NCI-H526 treated with DMSO at 0.1 percent for 48 hours (cell line): ENCODE measurements around the gene MAD1L1.
A peak's percentile ranks its signal among the peaks of the same experiment; 100 is the strongest.

Experiments used
- DNase-seq: peaks from one replicate; lab custom pipeline; 2025; lab: John Stamatoyannopoulos, UW

The MAD1L1 gene

DNA sequence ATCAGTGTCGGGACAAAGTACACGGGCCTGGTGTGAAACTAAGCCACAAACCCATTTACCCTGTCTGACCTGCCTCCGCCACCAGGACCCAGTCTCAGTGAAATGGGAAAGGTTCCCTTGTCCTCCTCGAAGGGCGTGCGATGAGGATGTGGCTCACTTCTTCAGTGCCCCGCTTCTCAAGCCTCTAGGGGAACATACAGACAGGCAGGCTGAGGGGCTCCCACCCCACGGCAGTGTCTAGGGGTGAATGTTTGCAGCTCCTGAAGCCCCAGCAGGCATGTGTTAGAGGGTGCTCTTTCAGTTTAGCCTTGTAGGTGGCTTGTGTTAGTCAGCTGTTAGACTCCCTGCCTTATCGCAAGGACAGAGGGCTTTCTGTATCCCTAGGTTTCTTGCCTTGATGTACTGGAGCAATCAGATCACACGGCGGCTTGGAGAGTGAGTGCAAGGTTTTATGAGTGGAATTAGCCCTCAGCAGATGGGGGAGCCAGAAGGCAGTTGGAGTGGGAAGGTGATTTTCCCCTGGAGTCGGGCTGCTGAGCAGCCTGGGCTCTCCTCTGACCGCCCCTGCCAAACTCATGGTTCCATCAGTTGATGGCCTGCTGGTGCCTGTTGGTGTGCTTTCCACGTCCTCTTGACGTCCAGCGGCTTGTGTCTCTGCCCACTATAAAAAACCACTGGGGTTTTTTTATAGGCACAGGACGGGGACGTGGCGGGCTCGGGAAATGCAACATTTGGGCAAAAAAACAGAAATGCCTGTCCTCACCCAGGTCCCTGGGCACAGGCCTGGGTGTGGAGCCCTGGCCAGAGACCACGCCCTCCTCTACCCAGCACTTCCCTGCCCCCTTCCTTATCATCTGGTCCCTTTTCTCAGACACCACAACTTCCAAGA, 10.0 kb upstream of the MAD1L1 start:
- no peak for DNase-seq

DNA sequence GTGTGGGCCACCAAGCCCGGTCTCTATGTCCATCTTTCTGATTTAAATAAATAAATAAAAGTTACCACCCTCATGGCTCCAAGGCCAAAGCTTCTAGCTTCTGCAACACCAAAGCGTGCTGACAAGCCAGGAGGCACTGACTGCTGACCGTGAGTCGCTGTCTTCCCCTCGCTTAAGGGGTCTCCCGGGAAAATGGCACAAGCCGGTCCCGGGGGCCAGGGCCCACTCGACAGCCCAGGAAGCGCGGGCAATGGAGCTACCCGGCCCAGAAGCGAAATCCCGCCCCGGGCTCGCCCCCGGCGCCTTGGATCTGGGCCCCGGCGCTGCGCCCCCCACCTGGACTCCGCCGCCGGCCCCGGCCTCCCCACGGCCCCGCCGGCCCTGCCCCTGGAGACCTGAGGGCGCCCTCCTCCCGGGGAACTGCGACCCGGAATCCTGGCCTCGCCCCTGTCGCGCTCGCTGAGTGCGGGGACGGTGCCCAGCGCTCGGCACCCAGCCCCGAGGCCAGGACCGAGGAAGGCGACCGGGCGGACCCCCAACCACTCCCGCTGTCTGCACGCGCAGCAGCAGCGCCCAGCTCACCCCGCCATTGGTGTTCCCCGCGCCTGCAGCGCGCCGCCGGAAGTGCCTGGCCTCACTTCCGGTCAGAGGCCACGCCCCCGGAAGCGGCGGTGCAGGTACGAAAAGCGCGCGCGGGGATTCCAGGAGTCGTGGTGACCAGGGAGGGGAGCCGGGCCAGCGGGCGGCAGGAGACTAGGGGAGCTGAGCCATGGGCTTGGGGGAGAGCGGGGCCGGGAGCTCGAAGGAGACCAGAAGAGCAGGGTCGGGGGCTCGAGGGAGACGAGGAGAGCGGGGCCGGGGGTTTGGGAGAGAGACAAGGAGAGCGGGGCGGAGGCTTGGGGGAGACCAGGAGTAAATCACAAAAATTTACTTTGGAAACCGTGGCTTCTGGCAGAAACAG, 9.1 kb upstream of the MAD1L1 start, which contains the start of the genes MRM2 and NUDT1:
MRM2 (minus strand) TSS at position 626 of the 961 bp plus-strand sequence; CDS start at position 590, 36 bp downstream.
NUDT1 (plus strand) TSS at position 647 of the 961 bp plus-strand sequence. CDS start 2,349 bp downstream, outside the sequence.
- peak; percentile 55 for DNase-seq

- DNase-seq: no peak
Observed at GRCh38 chr7:2239242-2239641, 6.5 kb upstream of the MAD1L1 start.

GRCh38 chr7:2237109-2237602, 4.4 kb upstream of the MAD1L1 start:
- DNase-seq: no peak

DNA sequence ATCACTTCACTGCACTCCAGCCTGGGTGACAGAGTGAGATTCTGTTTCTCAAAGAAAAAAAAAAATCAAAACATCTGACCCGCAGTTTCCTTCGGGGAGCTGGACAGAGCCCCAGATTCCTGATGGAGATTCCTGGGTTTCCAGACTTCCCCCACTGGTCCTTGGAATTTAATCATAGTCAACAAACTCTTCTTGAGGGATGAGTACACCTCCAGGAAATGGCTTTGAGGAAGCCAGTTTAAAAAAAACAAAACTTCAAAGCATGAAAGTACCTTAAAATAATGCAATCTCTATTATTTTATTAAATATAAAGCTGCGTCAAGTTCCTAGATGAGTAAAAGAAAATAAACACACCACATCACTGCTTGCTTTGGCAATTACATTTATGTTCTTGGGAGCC, 1.2 kb upstream of the MAD1L1 start:
- no peak for DNase-seq

GRCh38 chr7:2231992-2232765, 566 bp downstream of the MAD1L1 start:
- no peak for DNase-seq

DNA sequence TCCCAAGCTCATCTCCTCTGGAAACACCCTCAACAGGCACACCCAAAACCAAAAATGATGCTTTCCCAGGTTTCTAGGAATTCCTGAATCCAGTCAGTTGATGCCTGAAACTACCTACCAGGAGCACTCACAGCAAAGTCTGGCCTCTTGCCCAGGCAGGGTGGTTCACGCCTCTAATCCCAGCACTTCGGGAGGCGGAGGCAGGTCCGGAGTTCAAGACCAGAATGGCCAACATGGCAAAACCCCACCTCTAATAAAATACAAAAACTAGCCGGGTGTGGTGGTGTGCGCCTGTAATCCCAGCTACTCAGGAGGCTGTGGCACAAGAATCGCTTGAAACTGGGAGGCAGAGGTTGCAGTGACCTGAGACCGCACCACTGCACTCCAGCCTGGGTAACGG, 1.9 kb downstream of the MAD1L1 start:
- no peak for DNase-seq

- no peak for DNase-seq
Observed at GRCh38 chr7:2230226-2230625, 2.5 kb downstream of the MAD1L1 start.

DNA sequence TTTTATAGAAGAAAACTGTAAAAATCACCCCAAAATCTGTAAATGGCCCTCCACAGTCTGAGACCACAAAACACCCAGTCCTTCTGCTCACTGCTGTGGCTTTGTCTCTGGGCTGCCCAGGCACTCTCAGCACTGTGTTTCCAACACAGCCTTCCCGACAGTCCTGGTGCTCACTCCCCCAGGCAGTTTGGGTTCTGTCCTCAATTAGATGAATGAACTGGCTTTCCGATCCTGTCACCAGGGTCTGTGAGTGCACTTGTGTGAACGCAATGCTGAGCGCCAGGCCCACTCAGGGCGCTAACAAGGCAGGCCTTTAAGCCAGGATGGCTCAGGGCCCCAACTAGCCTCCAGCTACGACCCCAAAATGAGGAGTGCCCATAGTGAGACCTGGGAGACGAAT, 3.3 kb downstream of the MAD1L1 start:
- DNase-seq: no peak

GRCh38 chr7:2228921-2229320, 3.8 kb downstream of the MAD1L1 start:
- DNase-seq: no peak

- DNase-seq: no peak
Observed at GRCh38 chr7:2227699-2228098, 5.0 kb downstream of the MAD1L1 start.

DNA sequence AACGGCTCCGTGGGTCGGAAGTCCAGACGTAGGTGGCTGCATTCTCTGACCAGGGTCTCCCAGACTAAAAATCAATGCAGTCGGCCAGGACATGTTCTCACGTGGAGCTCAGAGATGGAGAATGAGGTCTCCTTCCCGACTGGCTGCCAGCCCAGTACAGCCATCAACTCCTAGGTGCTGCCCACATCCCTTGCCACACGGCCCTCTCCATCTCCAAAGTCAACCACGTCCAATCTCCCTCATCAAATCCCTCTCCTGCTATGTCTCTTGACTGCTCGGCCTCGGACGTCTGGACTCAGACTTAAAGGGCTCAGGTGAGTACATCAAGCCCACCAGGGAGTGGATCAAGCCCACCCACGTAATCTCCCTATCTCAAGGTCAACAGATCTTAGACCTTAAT, 6.9 kb downstream of the MAD1L1 start:
- DNase-seq: no peak

GRCh38 chr7:2225336-2225735, 7.4 kb downstream of the MAD1L1 start:
- no peak for DNase-seq

DNA sequence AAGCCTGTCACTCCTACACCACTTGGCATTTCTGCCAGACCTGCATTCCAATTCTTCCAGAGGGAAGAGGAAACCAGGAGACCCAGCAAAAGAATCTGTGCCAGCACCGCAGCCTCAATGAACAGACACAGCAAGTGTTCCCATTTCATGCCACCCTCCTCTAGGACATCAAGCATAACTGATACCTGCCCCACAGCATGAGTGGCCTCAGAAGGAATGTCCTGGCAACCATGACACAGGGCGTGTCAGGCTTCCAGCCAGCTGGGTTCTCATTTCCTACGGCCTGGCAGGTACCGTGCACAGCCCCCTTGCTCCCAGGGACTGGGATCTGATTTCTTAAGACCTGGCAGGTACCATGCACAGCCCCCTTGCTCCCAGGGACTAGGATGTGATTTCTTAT, 7.8 kb downstream of the MAD1L1 start:
- DNase-seq: no peak

- no peak for DNase-seq
Observed at GRCh38 chr7:2224491-2224928, 8.2 kb downstream of the MAD1L1 start.

- no peak for DNase-seq
Observed at GRCh38 chr7:2223321-2223720, 9.4 kb downstream of the MAD1L1 start.

DNA sequence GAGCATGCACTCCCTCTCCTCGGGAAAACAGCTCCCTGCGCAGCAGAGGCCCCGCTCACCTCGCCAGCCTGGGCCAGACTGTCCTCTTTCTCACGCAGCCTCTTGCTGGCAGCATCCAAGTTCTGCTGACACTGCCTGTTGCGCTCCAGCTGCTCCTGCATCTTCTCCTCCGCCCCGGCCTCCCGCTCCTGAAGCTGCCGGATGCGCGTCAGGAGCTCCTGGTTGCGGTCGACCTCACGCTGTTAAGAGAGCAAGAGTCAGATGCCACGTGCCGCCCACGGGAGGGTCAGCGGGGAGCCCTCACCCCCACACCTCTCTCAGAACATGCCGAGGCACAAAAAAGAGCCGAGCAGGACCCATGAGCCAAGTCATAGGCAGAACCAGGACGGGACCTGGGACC, 10.2 kb downstream of the MAD1L1 start:
- no peak for DNase-seq

DNA sequence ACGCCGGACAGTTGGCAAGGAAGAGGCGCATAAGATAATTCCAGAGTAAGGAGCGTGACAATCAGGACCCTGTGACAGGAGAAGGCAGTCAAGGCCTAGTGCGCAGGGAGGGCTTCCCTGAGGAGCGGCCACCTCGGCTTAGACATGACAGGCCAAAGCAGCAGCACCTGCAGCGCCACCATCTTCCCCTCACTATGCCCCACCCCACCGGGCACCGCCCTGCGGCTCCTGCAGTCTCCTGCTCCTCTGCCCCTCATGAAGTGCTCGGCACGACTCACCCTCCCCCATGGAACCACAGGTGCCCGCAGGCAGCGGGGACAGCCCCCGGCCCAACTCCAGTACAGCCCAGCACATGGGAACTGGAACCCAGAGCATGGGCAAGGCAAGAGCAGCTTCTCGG, 11.8 kb downstream of the MAD1L1 start:
- no peak for DNase-seq

DNA sequence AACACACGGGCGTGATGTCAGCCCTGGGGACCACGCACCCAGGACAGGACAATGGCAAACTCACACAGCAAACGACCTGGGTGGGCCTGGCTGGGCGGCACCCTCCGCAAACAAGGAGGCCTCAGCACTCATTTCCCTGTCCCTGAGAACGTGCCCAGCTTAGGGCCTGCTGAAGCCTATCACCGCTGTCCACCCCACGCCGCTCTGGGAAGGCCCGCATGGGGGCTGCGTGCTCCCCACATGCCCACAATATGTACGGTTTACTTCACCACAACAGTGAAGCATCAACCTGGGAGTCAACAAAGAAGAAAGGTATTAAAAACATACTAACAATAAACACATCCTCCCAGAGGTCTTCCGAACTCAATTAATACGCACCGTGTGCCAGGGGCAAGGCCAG, 12.2 kb downstream of the MAD1L1 start:
- no peak for DNase-seq

DNA sequence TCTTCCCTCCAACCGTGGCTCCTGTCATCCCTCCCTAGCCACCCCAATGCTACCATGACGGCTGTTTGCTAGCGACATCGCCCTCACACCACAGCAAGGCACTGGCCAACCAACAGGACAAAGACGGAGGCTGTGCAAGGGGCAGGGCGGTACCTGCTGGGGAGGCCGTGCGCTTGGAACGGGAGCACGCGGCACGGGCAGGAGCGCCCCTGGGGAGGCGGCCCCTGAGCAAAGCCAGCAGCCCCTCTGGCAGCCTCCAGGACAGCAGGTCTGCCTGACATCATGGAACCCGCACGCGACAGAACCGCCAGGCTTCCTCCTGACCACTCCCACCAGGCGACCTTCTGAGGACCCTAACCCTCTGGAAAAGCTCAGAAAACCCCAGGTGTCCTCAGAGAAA, 12.7 kb downstream of the MAD1L1 start:
- DNase-seq: no peak

- DNase-seq: no peak
Observed at GRCh38 chr7:2219606-2220005, 13.1 kb downstream of the MAD1L1 start.

DNA sequence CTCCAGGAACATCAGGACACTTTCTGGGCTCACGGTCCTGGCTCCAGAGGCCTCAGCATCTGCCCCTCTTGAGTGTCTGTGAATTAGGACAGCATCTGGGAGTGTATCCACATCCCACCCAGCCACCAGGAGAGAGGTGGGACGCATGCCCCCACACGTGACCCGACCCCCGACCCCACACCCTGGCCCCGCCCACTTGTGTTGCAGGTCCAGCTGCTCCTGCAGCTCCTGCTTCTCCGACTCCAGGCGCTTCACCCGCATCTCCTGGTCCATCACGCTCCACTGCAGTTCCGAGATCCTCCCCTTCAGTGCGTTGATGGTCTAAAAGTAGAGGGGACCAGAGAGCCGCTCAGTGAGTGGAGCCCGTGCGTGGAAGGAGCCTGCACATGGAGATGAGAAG, 13.6 kb downstream of the MAD1L1 start:
- DNase-seq: no peak
